HG03575 (cell line): Measurements from ENCODE around the gene TMEM41B.
A peak's percentile ranks its signal among the peaks of the same experiment; 100 is the strongest.
"Not testable (repeated sequence)": the region's sequence is repeated elsewhere in the genome, so short reads cannot be mapped to it uniquely, and the experiment has no call there.

Experiments
- ATAC-seq: cut with Tn5 transposase; IDR thresholded peaks from one replicate; pipeline ENCODE4 v1.9.1; 2021; ENCODE audit not compliant: unreplicated experiment, insufficient number of reproducible peaks, low FRiP score; ENCODE audit errors: extremely low read depth

TMEM41B gene, protein sequence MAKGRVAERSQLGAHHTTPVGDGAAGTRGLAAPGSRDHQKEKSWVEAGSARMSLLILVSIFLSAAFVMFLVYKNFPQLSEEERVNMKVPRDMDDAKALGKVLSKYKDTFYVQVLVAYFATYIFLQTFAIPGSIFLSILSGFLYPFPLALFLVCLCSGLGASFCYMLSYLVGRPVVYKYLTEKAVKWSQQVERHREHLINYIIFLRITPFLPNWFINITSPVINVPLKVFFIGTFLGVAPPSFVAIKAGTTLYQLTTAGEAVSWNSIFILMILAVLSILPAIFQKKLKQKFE

GRCh38 chr11:9314291-9315077 lies at the start of gene TMEM41B:
TSS of gene TMEM41B (minus strand) at chr11:9314593. CDS start at chr11:9314441, 152 bp downstream.
- peak; percentile 74 for ATAC-seq

GRCh38 chr11:9362393-9362863 lies 48.0 kb upstream of the TMEM41B start:
- ATAC-seq: no peak

GRCh38 chr11:9360862-9361622 lies 46.6 kb upstream of the TMEM41B start:
- ATAC-seq: not testable (repeated sequence)

- no peak for ATAC-seq
Observed at GRCh38 chr11:9357041-9357440, 42.6 kb upstream of the TMEM41B start.

- no peak for ATAC-seq
Observed at GRCh38 chr11:9351321-9351881, 37.0 kb upstream of the TMEM41B start.

DNA sequence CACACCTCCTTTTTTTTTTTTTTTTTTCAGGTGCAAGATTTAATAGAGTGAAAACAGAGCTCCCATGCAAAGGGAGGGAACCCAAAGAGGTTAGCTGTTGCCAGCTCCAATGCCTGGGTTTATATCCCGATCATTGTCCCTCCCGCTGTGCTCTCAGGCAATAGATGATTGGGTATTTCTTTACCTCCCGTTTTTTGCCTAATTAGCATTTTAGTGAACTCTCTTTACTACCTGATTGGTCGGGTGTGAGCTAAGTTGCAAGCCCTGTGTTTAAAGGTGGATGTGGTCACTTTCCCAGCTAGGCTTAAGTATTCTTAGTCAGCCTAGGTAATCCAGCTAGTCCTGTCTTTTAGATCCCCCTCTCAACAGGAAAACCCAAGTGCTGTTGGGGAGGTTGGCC lies 33.4 kb upstream of the TMEM41B start:
- not testable (repeated sequence) for ATAC-seq

DNA sequence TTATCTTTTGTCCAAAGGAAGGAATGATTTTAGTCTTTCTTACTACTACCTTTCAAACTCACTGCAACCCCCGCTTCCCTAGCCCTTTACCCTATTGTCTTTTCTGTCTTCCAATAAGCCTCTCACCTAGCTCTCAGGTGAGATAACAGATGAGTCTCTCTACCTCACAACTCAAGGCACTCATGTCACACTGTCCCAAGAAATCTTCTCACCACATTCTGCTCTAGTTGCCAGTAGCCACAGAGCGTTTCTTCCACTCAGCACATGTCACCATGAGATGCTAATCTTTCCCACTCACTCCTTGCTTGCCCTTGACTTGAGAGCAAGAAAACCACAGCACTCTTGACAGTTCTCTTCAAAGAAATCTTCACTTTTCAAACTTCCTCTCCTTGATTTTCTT lies 32.7 kb upstream of the TMEM41B start:
- ATAC-seq: no peak

- no peak for ATAC-seq
Observed at GRCh38 chr11:9344061-9344680, 29.8 kb upstream of the TMEM41B start.

GRCh38 chr11:9341638-9342178 lies 27.3 kb upstream of the TMEM41B start:
- ATAC-seq: no peak

GRCh38 chr11:9332655-9333054 lies 18.3 kb upstream of the TMEM41B start:
- ATAC-seq: no peak

DNA sequence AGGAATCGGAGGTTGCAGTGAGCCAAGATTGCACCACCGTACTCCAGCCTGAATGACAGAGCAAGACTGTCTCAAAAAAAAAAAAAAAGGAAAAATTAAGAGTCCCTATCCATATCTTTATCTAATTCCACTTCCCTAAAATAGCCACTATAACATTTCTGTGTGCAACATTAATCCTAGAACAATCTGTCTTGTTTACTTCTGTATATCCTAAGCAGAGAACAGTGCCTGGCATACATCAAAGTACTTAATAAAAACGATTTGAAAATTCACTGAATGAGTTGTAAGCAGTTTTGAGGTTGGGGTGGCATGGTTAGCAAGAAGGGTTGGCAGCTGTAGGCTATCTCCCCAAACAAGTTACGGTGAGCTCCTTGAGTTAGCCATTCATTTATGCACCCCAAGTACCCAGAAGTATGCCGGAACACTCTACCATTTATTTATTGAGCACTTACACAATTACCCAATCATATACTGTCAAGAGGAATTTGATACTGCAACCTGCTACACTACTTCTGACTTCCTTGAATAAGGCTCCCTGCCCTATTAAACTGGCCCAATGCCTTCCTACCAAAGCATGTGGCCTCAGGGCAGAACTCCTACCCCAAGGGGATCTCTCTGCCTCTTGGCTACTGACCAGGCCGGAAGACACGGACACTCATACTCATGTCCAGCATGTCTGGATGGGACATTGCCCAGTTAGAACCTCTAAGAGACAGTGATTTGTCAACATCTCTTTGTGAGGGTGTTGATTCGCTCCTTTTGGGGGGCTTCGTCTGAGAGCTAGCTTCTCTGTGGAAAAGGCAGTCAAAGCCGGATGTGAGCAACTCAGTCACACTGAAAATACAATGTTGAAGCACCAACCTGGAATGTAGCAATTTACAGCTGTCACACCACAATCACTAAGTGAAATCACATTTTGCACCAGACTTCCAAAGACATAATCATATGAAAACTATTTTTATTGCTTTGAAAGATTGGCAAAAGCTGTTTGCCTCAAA lies 16.3 kb upstream of the TMEM41B start:
- ATAC-seq: no peak

GRCh38 chr11:9320047-9320446 lies 5.7 kb upstream of the TMEM41B start:
- no peak for ATAC-seq

DNA sequence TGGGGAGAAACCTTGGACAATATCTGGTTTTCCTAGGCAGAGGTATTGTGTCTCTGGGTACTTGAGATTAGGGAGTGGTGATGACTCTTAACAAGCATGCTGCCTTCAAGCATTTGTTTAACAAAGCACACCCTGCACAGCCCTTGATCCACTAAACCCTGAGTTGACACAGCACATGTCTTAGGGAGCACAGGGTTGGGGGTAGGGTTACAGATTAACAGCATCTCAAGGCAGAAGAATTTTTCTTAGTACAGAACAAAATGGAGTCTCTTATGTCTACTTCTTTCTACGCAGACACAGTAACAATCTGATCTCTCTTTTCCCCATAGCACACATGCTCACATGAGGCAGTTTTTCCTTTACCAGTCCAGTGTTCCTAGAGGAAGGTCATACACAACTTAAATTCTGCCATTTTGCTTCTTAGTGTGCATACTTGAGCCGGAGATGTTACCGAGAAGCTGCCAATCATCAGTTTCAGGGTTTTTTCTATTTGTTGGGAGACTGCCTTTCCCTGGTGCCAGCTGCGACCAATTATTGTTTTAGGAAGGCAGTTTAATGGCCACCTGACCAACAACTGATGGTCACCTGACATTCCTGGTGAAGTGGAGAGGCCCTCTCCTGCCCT lies 5.1 kb upstream of the TMEM41B start:
- ATAC-seq: not testable (repeated sequence)

- not testable (repeated sequence) for ATAC-seq
Observed at GRCh38 chr11:9318442-9319376, 4.3 kb upstream of the TMEM41B start.

- no peak for ATAC-seq
Observed at GRCh38 chr11:9316334-9316733, 1.9 kb upstream of the TMEM41B start.

DNA sequence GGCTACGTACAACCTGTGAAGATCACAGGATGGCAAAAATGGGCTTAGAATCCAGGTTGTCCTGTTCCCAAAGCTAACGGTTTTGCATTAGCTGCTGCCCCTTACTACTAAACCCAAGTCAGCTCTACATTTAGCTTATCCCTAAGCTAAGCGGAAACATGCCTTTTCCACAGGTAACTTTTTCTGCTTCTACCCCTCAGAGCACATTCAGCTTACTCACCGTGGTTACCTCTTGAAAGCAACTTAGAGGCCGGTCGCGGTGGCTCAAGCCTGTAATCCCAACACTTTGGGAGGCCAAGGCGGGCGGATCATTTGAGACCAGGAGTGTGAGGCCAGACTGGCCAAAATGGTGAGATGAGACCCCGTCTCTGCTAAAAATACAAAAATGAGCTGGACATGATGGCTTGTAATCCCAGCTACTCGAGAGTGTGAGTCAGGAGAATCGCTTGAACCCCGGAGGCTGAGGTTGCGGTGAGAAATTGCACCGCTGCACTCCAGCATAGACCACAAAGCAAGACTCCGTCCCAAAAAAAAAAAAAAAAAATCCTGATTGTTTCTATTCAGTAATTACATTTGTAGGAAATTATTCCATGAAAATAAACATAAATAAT lies 790 bp upstream of the TMEM41B start:
- ATAC-seq: no peak
